Measurements from ENCODE around the gene ADAMTS17.

The ADAMTS17 gene

GRCh38 chr15:100330221-100330620 lies 11.6 kb downstream of the ADAMTS17 start:
- no peak for DNase-seq (ENCODE audit: low read depth)
- H3K4me3 ChIP-seq (ENCODE audit: low read length) = no peak overlapping the region
- TF ChIP-seq, protein P1, sequence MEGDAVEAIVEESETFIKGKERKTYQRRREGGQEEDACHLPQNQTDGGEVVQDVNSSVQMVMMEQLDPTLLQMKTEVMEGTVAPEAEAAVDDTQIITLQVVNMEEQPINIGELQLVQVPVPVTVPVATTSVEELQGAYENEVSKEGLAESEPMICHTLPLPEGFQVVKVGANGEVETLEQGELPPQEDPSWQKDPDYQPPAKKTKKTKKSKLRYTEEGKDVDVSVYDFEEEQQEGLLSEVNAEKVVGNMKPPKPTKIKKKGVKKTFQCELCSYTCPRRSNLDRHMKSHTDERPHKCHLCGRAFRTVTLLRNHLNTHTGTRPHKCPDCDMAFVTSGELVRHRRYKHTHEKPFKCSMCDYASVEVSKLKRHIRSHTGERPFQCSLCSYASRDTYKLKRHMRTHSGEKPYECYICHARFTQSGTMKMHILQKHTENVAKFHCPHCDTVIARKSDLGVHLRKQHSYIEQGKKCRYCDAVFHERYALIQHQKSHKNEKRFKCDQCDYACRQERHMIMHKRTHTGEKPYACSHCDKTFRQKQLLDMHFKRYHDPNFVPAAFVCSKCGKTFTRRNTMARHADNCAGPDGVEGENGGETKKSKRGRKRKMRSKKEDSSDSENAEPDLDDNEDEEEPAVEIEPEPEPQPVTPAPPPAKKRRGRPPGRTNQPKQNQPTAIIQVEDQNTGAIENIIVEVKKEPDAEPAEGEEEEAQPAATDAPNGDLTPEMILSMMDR (conservative IDR thresholded peaks at IDR 0.05; ENCODE audit: low read length) = no peak

- no peak overlapping the region for H3K4me3 ChIP-seq (ENCODE audit: low read length)
- TF ChIP-seq, protein P1 (conservative IDR thresholded peaks at IDR 0.05; ENCODE audit: low read length) = no peak
- DNase-seq (ENCODE audit: low read depth) = no peak
Measured at GRCh38 chr15:100328796-100329195, 13.0 kb downstream of the ADAMTS17 start.

- TF ChIP-seq, protein P1 (conservative IDR thresholded peaks at IDR 0.05; ENCODE audit: low read length) = no peak
- no peak overlapping the region for H3K4me3 ChIP-seq (ENCODE audit: low read length)
- no peak for DNase-seq (ENCODE audit: low read depth)
Measured at GRCh38 chr15:100318880-100319279, 22.9 kb downstream of the ADAMTS17 start.

- DNase-seq (ENCODE audit: low read depth) = no peak
- TF ChIP-seq, protein P1 (conservative IDR thresholded peaks at IDR 0.05; ENCODE audit: low read length) = no peak
Measured at GRCh38 chr15:100314809-100315400, 26.9 kb downstream of the ADAMTS17 start.

GRCh38 chr15:100311833-100312476 lies 29.8 kb downstream of the ADAMTS17 start:
- no peak overlapping the region for H3K4me3 ChIP-seq (ENCODE audit: low read length)
- DNase-seq (ENCODE audit: low read depth) = no peak
- TF ChIP-seq, protein P1 (conservative IDR thresholded peaks at IDR 0.05; ENCODE audit: low read length) = no peak

More at GRCh38 chr15:100314809-100315400, 26.9 kb downstream of the ADAMTS17 start:
- H3K4me3 ChIP-seq (ENCODE audit: low read length) = no peak overlapping the region

DNA sequence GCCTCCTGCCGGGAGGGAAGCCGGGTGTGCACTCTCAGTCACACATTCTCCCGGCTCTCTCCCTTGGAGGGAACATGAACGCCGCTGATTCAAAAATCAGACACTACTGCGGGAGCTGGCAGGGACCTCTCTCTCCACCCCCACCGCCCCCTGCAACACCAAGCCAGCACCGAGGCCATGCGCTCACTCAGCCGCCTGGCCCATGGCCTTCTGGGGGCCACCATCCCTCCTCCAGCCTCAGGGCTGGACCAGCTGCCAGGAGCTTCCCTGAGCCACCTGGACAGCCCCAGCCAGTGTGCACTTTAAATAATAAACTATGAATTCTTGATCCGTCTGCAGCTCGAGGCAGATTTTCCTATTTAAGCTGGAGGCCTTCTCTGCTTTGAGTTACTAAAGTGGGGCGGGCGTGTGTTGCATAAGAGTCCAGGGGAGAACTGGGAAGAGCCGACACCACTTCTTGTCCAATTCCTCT lies 30.6 kb downstream of the ADAMTS17 start:
- TF ChIP-seq, protein P1 (conservative IDR thresholded peaks at IDR 0.05; ENCODE audit: low read length) = no peak
- no peak for DNase-seq (ENCODE audit: low read depth)
- H3K4me3 ChIP-seq (ENCODE audit: low read length) = no peak overlapping the region
